Parathyroid adenoma (tissue), 2 donors: ENCODE results near the gene DNAJB5.

Source experiments
- H2AFZ ChIP-seq: fragments of 300-600 bp; sonication (generic); one replicate; pipeline ENCODE4 v1.7.0; 2017; ENCODE audit warnings: antibody characterized with exemption, mild to moderate bottlenecking
- H3K27ac ChIP-seq: fragments of 300-600 bp; sonication (generic); one replicate; pipeline ENCODE4 v1.7.0; 2017
- H3K27me3 ChIP-seq: fragments of 300-600 bp; sonication (generic); one replicate; pipeline ENCODE4 v1.7.0; 2017; ENCODE audit warnings: low read length; ENCODE audit not compliant: control insufficient read depth, insufficient read depth
- H3K36me3 ChIP-seq: fragments of 300-600 bp; sonication (generic); one replicate; pipeline ENCODE4 v1.7.0; 2017; ENCODE audit warnings: low read length; ENCODE audit not compliant: control insufficient read depth, insufficient read depth
- H3K4me1 ChIP-seq: fragments of 300-600 bp; sonication (generic); one replicate; pipeline ENCODE4 v1.7.0; 2017; ENCODE audit warnings: control low read depth
- H3K4me2 ChIP-seq: fragments of 300-600 bp; sonication (generic); one replicate; pipeline ENCODE4 v1.7.0; 2017; ENCODE audit warnings: low read length
- H3K4me3 ChIP-seq: fragments of 300-600 bp; sonication (generic); one replicate; pipeline ENCODE4 v1.7.0; 2017; ENCODE audit warnings: low read depth, low read length
- H3K79me2 ChIP-seq: fragments of 300-600 bp; sonication (generic); one replicate; pipeline ENCODE4 v1.7.0; 2017; ENCODE audit warnings: control low read depth
- H3K9ac ChIP-seq: fragments of 300-600 bp; sonication (generic); one replicate; pipeline ENCODE4 v1.7.0; 2017; ENCODE audit warnings: mild to moderate bottlenecking
- H3K9me3 ChIP-seq: fragments of 300-600 bp; sonication (generic); one replicate; pipeline ENCODE4 v1.7.0; 2017; ENCODE audit warnings: low read length; ENCODE audit not compliant: control insufficient read depth
- TF ChIP-seq, protein P1 (sequence below): fragments of 300-600 bp; sonication (generic); IDR thresholded peaks from one replicate; pipeline ENCODE4 v1.7.0; 2017; ENCODE audit warnings: antibody characterized with exemption, mild to moderate bottlenecking
- donor health status: primary hyperparathyroidism.

DNAJB5 gene

DNA sequence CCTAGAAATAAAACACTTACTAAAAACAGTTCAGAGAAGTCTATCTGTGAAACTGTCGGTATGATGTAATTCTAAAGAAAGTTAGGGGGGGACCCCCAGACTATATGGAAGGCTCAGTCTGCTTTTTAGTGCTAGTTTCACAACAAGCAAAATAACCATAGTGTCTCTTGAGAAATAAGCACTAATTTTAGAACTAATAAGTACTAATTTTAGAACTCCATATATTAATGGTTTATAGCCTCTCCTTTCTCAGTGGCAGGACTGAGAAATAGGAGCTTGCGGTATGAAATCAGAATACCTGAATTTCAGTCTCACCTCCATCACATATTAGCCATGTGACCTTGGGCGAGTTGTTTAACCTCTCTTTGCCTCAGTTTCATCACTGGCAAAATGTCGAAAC, 32.9 kb upstream of the DNAJB5 start:
- no peaks in the 10 kb centered on the region for H3K79me2 ChIP-seq
- no peaks in the 10 kb centered on the region for H3K9me3 ChIP-seq
- TF ChIP-seq, protein P1, sequence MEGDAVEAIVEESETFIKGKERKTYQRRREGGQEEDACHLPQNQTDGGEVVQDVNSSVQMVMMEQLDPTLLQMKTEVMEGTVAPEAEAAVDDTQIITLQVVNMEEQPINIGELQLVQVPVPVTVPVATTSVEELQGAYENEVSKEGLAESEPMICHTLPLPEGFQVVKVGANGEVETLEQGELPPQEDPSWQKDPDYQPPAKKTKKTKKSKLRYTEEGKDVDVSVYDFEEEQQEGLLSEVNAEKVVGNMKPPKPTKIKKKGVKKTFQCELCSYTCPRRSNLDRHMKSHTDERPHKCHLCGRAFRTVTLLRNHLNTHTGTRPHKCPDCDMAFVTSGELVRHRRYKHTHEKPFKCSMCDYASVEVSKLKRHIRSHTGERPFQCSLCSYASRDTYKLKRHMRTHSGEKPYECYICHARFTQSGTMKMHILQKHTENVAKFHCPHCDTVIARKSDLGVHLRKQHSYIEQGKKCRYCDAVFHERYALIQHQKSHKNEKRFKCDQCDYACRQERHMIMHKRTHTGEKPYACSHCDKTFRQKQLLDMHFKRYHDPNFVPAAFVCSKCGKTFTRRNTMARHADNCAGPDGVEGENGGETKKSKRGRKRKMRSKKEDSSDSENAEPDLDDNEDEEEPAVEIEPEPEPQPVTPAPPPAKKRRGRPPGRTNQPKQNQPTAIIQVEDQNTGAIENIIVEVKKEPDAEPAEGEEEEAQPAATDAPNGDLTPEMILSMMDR, result no peak
- H3K4me3 ChIP-seq, result no peak overlapping the region
- no peaks in the 10 kb centered on the region for H3K4me1 ChIP-seq
- no peaks in the 10 kb centered on the region for H3K36me3 ChIP-seq
- no peak overlapping the region for H3K9ac ChIP-seq
- H2AFZ ChIP-seq, result no peak overlapping the region
- no peaks in the 10 kb centered on the region for H3K27me3 ChIP-seq
- no peak overlapping the region for H3K27ac ChIP-seq
- H3K4me2 ChIP-seq, result no peak overlapping the region

DNA sequence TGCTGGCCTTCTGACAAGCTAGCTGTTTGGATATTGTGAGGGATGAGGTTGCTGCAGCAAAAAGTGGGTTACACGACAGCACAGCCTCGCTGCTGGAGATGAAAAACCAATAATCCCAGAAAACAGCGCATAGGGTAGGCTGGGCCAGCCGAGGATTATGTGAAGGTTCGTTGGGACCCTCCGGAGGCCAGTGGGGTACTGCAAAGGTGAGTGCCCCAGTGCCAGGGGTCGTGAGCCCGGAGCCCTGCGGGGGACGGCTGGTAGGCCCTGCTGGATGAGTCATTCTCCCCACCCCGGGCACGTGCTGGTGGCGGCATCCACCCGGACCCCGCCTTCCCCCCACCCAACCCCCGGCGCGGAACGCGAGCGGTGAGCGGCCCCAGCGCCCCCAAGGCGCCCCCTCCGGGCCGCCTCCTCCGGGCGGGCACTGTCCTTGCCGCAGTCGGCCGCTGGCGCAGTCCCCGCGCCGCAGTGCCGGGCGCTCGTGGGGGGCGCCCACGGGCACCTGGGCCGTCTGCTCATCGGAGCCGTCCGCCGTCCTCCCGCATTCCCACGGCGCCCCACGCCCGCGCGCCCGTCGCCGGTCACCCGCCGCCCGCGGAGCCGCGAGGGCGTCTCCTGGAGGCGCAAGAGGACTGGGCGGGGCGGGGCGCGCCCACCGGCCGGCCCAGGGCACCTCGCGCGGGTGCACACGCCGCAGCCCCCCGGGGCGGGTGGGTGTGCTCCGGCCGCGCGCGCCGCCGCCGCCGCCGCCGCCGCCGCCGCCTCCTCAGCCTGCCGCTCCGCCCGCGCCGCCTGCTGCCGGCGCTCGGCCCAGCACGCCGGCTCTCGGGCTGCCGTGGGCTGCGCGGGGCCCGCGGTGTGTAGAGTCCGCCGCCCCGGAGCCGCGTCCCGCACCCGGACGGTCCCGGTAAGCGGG, 31.8 kb upstream of the DNAJB5 start, which contains the start of gene PHF24:
Gene PHF24, plus strand, starts transcription at position 794 of the 919 bp plus-strand sequence. CDS start 13,014 bp downstream, outside the sequence.
- Histone ChIP-seq H3K9me3 (no peaks in the 10 kb centered on the region), H3K4me3 (no peak within 1 kb of the TSS), H2AFZ (peak within 1 kb of the TSS; percentile 66), H3K4me1 (no peaks in the 10 kb centered on the region), H3K9ac (no peak within 1 kb of the TSS), H3K27me3 (no peaks in the 10 kb centered on the region), H3K4me2 (peak within 1 kb of the TSS; percentile 54), H3K27ac (no peak within 1 kb of the TSS), H3K36me3 (no peaks in the 10 kb centered on the region), H3K79me2 (no peaks in the 10 kb centered on the region)
- TF ChIP-seq, protein P1, result no peak

DNA sequence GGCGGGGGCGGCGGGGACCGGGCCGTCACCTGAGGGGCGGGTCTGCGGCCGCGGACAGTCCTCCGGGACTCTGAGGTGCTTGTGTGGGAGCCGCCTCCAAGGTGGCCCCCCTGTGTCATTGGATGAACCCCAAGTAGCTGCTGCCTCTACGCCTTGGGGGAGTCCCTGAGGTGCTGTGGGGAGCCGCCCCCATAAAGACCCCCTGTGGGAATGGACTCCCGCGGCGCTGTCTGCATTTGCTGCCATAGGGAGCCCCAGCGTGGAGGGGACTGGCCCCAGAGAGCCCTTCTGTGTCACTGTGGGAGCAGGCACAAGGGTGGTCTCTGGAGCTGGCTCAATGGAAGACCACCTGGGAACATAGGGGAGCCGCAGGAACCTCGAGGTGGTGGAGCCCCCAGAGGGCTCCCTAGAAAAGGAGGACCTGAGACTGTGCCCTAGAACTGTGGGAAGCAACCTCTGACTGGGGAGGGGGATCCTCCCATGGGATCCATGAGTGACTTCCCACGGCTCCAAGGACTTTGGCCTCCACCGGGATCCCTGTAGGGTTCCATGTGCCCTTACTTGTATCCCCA, 31.0 kb upstream of the DNAJB5 start:
- H3K9me3 ChIP-seq, result no peaks in the 10 kb centered on the region
- H3K4me1 ChIP-seq, result no peaks in the 10 kb centered on the region
- no peaks in the 10 kb centered on the region for H3K36me3 ChIP-seq
- H2AFZ ChIP-seq, result peak overlapping the region; percentile 66
- H3K4me3 ChIP-seq, result no peak overlapping the region
- TF ChIP-seq, protein P1, result no peak
- peak overlapping the region; percentile 54 for H3K4me2 ChIP-seq
- no peaks in the 10 kb centered on the region for H3K27me3 ChIP-seq
- H3K9ac ChIP-seq, result no peak overlapping the region
- H3K27ac ChIP-seq, result no peak overlapping the region
- no peaks in the 10 kb centered on the region for H3K79me2 ChIP-seq

DNA sequence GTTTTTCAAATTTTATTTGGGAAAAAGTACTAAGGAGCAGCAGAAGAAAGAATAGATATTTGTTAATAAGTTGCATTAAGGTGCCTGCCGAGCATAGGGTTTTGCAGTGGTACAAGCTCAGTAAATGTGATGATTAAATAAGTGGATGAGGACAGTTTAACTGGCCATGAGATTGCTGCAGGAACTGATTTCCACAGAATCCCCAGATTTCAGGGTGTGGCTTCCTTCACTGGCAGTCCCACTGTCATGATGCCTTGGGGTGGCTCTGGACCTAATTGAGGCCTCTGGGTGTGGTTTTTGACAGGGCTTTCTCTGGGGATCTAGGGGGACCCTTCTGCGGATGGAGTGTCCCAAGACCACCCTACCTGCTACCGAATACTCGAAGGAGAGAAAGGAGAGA, 30.1 kb upstream of the DNAJB5 start:
- TF ChIP-seq, protein P1, result no peak
- H3K27ac ChIP-seq, result no peak overlapping the region
- H3K27me3 ChIP-seq, result no peaks in the 10 kb centered on the region
- H3K4me3 ChIP-seq, result no peak overlapping the region
- no peak overlapping the region for H3K9ac ChIP-seq
- no peaks in the 10 kb centered on the region for H3K79me2 ChIP-seq
- H2AFZ ChIP-seq, result no peak overlapping the region
- no peaks in the 10 kb centered on the region for H3K36me3 ChIP-seq
- H3K9me3 ChIP-seq, result no peaks in the 10 kb centered on the region
- no peaks in the 10 kb centered on the region for H3K4me1 ChIP-seq
- H3K4me2 ChIP-seq, result no peak overlapping the region
